ENCODE measurements around the gene PRRX2.
A peak's percentile ranks its signal among the peaks of the same experiment; 100 is the strongest.
"Not testable (repeated sequence)": the region's sequence is repeated elsewhere in the genome, so short reads cannot be mapped to it uniquely, and the experiment has no call there.

The PRRX2 gene

DNA sequence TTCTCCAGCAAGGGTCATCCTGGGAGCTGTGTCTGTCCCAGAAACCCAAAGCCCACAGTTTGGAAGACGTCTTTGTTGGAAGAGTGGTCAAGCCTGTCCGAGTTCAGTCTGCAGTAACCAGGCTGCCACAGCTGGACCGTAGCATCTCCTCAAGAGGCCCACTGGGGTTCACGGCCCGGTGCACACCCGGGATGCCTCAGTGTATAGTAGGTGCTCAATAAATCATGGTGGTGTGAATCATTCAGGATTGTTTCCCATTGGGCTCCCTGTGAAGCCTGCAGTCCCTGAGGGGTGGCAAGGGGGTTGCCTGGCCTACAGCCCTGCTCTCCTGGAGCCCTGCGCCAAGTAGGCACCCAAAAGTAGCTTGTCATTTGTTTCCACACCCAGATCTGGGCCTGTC lies 10.3 kb upstream of the PRRX2 start:
- H3K9me3 Mint-ChIP-seq: no peaks in the 10 kb centered on the region
- no peak overlapping the region for H3K27ac Mint-ChIP-seq
- DNase-seq: no peak
- no peak overlapping the region for H3K4me3 Mint-ChIP-seq
- no peaks in the 10 kb centered on the region for H3K27me3 Mint-ChIP-seq
- no peaks in the 10 kb centered on the region for H3K4me1 Mint-ChIP-seq (ENCODE audit: low read depth)
- H3K36me3 Mint-ChIP-seq (ENCODE audit: low read depth): no peaks in the 10 kb centered on the region

DNA sequence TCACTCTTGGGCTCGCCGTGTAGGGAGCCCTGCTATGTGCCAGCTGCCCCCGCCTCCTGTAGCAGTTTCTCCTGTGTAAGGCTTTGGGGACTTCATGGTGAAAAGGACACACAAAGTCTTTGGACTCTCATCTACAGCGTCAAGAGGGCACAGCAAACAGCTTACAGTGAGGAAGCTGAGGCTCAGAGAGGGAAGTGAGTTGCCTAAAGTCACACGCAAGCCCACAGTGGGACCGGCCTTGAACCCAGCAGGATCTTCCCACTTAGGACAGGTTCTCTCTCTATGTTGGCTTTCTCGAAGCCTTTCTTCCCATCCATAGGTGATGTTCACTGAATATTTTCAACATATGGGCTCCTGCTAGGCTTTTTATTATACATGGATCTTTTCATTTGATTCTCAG lies 9.8 kb upstream of the PRRX2 start:
- no peaks in the 10 kb centered on the region for H3K4me1 Mint-ChIP-seq (ENCODE audit: low read depth)
- DNase-seq: no peak
- H3K9me3 Mint-ChIP-seq: no peaks in the 10 kb centered on the region
- H3K4me3 Mint-ChIP-seq: no peak overlapping the region
- H3K27ac Mint-ChIP-seq: no peak overlapping the region
- H3K36me3 Mint-ChIP-seq (ENCODE audit: low read depth): no peaks in the 10 kb centered on the region
- H3K27me3 Mint-ChIP-seq: no peaks in the 10 kb centered on the region

DNA sequence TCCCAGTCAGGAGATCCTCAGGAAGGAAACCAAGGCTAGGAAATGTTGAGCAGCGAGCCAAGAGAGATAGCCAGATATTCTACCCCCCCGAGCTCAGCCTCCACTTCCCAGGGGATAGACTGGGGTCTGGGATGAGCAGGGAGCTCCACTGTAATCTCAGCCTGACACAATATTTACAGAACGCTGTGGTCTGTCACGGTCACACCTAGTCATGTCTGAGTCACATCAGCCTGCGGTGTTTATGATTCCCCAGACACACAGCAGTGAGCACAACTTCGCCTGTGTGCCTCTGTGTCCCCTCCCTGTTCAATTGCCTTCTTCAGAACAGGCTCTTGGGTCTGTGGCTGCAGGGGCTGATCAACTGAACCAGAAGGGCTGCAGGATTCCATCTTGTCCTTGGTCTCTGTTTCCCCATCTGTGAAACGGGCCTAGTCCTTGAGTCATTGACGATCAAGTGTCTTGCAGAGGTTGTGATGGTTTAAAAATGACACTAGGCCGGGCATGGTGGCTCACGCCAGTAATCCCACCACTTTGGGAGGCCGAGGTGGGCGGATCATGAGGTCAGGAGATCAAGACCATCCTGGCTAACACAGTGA lies 8.6 kb upstream of the PRRX2 start:
- no peaks in the 10 kb centered on the region for H3K4me1 Mint-ChIP-seq (ENCODE audit: low read depth)
- no peaks in the 10 kb centered on the region for H3K9me3 Mint-ChIP-seq
- no peak for DNase-seq
- H3K27ac Mint-ChIP-seq: no peak overlapping the region
- H3K4me3 Mint-ChIP-seq: no peak overlapping the region
- H3K27me3 Mint-ChIP-seq: no peaks in the 10 kb centered on the region
- no peaks in the 10 kb centered on the region for H3K36me3 Mint-ChIP-seq (ENCODE audit: low read depth)

DNA sequence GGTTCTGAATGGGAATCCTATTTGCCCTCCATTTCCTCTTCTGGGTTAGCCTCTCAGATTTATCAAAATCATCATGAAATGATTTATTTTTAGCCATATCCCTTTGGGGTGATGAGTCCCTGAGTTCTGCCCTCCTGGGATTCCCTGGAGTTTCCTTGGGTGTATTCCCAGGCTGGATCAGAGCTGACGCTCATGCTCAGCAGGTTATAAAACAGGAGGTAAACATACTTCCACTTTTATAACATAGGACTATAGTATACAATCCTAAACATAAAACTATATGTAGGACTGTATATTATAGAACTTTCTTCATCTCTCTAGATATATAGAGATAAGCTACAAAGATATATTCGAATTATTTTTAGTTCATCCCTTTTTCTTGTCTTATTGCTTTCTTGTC lies 4.4 kb upstream of the PRRX2 start:
- peaks cover 7% of the 10 kb centered on the region for H3K4me1 Mint-ChIP-seq (ENCODE audit: low read depth)

DNA sequence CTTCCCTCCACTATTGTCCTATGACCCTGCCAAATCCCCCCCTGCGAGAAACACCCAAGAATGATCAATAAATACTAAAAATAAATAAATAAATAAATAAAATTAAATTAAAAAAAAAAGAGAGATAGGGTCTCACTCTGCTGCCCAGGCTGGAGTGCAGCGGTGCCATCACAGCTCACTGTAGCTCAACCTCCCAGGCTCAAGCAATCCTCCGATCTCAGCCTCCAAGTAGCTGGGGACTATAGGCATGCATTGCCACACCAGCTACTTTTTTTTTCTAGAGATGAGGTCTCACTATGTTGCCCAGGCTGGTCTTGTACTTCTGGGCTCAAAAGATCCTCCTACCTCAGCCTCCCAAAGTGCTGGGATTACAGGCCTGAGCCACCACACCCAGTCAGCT lies 3.2 kb upstream of the PRRX2 start:
- H3K36me3 Mint-ChIP-seq (ENCODE audit: low read depth); DNase-seq; H3K9me3 Mint-ChIP-seq; H3K4me3 Mint-ChIP-seq; H3K4me1 Mint-ChIP-seq (ENCODE audit: low read depth); H3K27ac Mint-ChIP-seq: not testable (repeated sequence)
- H3K27me3 Mint-ChIP-seq: peaks cover 18% of the 10 kb centered on the region

More for the DNA sequence above, 4.4 kb upstream of the PRRX2 start:
- no peak overlapping the region for H3K4me3 Mint-ChIP-seq
- H3K36me3 Mint-ChIP-seq (ENCODE audit: low read depth): no peaks in the 10 kb centered on the region
- no peak overlapping the region for H3K27ac Mint-ChIP-seq
- H3K27me3 Mint-ChIP-seq: peaks cover 12% of the 10 kb centered on the region
- no peak for DNase-seq
- no peaks in the 10 kb centered on the region for H3K9me3 Mint-ChIP-seq

DNA sequence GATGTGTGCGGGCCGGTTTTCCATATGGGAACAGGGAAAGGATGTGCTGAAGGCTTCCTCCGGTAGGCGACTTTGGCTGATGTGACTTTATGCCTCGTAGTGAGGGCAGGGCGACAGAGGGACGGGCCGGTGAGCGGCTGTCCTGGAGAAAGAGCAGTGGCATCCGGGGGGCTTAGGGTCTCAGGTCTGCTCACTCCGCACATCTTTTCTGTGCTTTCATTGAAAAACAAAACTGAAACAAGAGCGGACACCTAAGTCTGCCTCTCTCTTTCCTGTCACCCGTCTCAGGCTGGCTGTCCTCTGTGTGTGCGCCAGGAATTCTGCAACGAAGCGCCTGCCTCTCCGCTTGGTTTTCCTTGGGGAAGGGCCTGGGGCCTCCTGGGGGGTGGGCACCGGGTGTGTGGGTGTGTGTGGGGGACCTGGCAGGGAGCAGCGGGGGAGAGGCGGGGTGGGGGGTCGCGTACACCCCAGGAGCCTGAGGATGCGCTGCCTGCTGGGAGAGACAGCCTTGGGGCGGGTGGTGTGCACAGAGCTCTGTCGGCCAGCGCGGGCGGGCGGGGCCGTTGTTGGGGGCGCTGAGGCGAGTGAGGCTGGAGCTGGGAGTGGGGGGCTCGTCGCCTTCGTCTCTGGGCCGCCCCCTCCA lies 580 bp upstream of the PRRX2 start:
- Mint-ChIP-seq H3K4me1 (ENCODE audit: low read depth) (peaks cover 7% of the 10 kb centered on the region), H3K27me3 (peaks cover 33% of the 10 kb centered on the region), H3K27ac (no peak overlapping the region), H3K9me3 (no peaks in the 10 kb centered on the region), H3K36me3 (ENCODE audit: low read depth) (no peaks in the 10 kb centered on the region), H3K4me3 (peak overlapping the region; percentile 43)
- peak; percentile 39 for DNase-seq

DNA sequence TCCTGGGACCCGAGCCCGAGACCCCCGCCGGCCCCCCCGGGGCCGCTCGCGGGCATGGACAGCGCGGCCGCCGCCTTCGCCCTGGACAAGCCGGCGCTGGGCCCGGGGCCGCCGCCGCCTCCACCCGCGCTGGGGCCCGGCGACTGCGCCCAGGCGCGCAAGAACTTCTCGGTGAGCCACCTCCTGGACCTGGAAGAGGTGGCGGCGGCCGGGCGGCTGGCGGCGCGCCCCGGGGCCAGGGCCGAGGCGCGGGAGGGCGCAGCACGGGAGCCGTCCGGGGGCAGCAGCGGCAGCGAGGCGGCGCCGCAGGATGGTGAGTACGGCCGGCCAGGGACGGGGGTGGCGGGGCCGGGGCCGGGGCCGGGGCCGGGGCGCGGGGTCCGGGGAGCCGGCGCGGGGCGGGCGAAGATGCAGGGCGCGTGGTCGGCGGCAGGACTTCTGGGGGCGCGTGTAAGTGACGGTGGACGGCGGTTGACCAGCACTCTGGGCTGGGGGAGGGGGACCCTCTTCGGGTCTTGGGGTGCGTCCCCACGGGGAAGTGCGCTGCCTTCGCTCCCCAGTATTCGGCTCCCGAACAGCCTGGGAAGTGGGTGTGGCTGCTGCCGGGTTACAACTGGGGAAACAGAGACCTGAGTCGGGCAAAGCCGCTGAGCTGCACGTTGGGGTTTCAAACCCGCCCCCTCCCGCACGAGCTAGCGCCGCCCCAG lies 520 bp downstream of the PRRX2 start:
- peak overlapping the region; percentile 55 for H3K4me3 Mint-ChIP-seq

DNA sequence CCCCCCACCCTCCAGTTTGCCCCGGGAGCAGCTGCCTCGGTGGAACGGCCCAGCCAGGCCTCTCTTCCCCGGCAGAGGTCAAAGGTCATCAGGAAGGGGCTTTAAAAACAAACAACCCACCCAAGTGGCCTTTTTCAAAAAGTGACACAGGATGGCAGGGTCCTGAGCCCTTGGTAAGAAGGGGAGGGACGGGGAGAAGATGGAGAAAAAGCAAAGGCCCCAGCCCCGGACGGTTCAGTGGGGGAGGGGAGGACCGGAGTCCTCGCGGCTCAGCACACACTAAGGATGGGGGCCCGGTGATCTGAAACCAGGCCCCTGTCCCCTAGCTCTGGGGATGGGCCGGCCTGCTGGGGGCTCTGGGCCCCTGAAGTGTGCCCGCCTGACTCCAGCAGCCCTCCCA lies 1.1 kb downstream of the PRRX2 start:
- Mint-ChIP-seq H3K27ac (no peak overlapping the region), H3K27me3 (peaks cover 35% of the 10 kb centered on the region), H3K4me1 (ENCODE audit: low read depth) (peaks cover 8% of the 10 kb centered on the region), H3K4me3 (no peak overlapping the region), H3K9me3 (no peaks in the 10 kb centered on the region), H3K36me3 (ENCODE audit: low read depth) (no peaks in the 10 kb centered on the region)
- no peak for DNase-seq

More for the DNA sequence above, 520 bp downstream of the PRRX2 start:
- Mint-ChIP-seq H3K27ac (no peak overlapping the region), H3K9me3 (no peaks in the 10 kb centered on the region), H3K4me1 (ENCODE audit: low read depth) (peaks cover 7% of the 10 kb centered on the region), H3K36me3 (ENCODE audit: low read depth) (no peaks in the 10 kb centered on the region), H3K27me3 (peaks cover 35% of the 10 kb centered on the region)
- DNase-seq: no peak

DNA sequence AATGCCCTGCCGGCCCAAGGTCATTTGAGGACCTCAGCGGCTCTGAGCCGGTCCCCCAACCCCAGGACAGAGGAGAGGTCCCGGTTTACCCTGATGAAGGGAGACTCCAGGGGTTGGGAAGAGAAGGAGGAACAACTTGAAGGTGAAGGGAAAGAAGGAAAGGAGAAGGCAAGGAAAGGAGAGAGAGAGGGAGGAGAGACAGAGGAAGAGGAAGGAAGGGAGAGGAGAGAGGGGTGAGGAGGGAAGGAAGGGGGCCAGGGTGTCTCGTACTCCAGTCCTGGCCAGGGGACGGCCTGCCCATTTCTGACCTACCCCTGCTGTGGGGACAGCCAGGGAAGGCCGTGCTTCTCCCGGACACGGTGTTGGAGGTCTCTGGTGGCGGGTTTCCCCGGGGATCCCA lies 1.9 kb downstream of the PRRX2 start:
- Mint-ChIP-seq H3K4me3 (no peak overlapping the region), H3K9me3 (no peaks in the 10 kb centered on the region)

DNA sequence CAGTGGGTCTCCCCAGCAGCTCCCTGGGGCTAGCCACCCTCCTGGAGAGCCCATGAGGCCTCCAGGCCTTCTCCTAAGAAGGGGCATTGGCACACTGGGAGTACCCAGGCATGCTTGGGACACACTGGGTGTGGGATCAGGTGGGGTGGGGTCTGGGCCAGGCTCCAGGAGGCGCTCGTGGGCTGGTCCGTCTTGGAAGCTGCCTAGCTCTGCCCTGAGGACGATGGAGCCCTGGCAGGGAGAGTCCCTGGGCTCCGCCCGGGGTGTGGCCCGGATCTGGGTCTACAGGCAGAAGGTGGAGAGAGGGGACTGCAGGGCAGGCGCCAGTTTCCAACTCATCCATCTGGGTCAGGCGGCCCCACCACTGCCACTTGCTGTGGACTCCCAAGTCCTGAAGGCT lies 2.4 kb downstream of the PRRX2 start:
- H3K4me1 Mint-ChIP-seq (ENCODE audit: low read depth): peaks cover 10% of the 10 kb centered on the region
- H3K36me3 Mint-ChIP-seq (ENCODE audit: low read depth): no peaks in the 10 kb centered on the region
- H3K27me3 Mint-ChIP-seq: peaks cover 33% of the 10 kb centered on the region
- no peak overlapping the region for H3K4me3 Mint-ChIP-seq
- no peak for DNase-seq
- no peaks in the 10 kb centered on the region for H3K9me3 Mint-ChIP-seq
- H3K27ac Mint-ChIP-seq: no peak overlapping the region

More for the DNA sequence above, 1.9 kb downstream of the PRRX2 start:
- Mint-ChIP-seq H3K4me1 (ENCODE audit: low read depth) (peaks cover 10% of the 10 kb centered on the region), H3K36me3 (ENCODE audit: low read depth) (no peaks in the 10 kb centered on the region), H3K27me3 (peaks cover 35% of the 10 kb centered on the region), H3K27ac (no peak overlapping the region)
- DNase-seq: no peak

DNA sequence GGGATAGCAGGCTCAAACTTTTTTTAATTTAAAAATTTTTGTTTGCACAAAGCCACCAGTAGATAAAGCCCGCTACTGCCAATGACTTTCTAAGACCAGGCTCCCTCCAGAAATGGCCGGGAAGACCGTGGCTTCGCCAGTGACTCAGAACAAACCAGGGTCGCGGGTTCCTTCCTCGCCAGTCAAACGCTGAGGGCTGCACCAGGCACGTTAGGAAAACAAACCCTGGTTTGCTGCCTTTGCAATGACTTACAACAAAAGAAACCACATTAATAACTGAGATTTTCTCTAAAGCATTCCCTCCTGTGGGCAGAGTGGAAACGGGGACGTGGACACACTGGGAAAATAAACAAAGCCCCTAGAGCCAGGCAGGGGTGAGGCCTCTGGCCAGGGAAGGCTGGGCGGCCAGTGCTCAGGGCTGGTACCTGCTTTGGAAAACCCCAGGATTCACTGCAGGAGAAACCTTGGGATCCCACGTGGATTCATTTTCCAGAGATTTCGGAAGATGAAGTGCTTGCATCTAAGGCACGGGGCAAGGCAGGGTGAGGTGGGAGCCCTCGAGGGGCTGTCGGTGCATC lies 3.8 kb downstream of the PRRX2 start:
- Mint-ChIP-seq H3K9me3 (no peaks in the 10 kb centered on the region), H3K36me3 (ENCODE audit: low read depth) (no peaks in the 10 kb centered on the region), H3K27ac (no peak overlapping the region), H3K27me3 (peaks cover 31% of the 10 kb centered on the region), H3K4me3 (no peak overlapping the region), H3K4me1 (ENCODE audit: low read depth) (peaks cover 10% of the 10 kb centered on the region)
- DNase-seq: no peak

DNA sequence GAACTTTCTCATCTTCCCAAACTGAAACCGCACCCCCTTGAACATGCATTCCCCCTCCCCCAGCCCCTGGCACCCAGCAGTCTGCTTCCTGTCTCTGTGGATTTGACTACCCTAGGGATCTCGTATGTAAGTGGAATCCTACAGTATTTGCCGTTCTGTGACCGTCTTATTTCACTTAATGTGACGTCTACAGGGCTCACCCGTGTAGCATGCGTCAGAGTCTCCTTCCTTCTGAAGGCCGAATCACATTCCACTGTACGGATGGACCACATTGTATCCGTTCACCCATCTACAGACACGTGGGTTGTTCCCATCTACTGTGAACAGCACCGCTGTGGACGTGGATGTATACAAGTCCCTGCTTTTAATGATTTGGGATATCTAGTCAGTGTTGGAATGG lies 4.5 kb downstream of the PRRX2 start:
- no peaks in the 10 kb centered on the region for H3K9me3 Mint-ChIP-seq
- H3K27ac Mint-ChIP-seq: no peak overlapping the region
- peaks cover 27% of the 10 kb centered on the region for H3K27me3 Mint-ChIP-seq
- H3K4me1 Mint-ChIP-seq (ENCODE audit: low read depth): peaks cover 6% of the 10 kb centered on the region
- H3K36me3 Mint-ChIP-seq (ENCODE audit: low read depth): no peaks in the 10 kb centered on the region
- H3K4me3 Mint-ChIP-seq: no peak overlapping the region
- DNase-seq: no peak

DNA sequence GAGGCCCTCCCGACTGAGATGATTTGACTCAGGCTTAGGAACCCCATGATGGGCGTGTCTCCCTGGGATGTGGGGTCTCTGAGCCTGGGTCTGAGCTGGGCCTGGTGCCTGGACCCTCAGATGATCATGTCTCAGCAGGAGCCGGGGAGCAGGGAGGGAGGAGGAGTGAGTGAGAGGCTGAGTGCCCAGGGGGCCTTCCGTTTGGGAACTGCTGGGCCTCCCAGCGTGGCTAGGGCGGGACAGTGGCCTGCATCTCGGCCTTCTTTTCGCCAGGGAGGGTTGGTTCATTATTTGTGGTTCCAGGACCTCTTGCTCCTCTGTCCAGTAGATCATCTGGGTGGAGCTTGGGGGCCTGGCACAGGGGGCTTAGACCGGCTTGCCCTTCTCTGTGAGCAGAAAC lies 5.6 kb downstream of the PRRX2 start:
- no peak for DNase-seq
- H3K4me3 Mint-ChIP-seq: no peak overlapping the region
- H3K4me1 Mint-ChIP-seq (ENCODE audit: low read depth): peaks cover 3% of the 10 kb centered on the region
- H3K9me3 Mint-ChIP-seq: no peaks in the 10 kb centered on the region
- H3K27ac Mint-ChIP-seq: no peak overlapping the region
- peaks cover 24% of the 10 kb centered on the region for H3K27me3 Mint-ChIP-seq
- H3K36me3 Mint-ChIP-seq (ENCODE audit: low read depth): no peaks in the 10 kb centered on the region

DNA sequence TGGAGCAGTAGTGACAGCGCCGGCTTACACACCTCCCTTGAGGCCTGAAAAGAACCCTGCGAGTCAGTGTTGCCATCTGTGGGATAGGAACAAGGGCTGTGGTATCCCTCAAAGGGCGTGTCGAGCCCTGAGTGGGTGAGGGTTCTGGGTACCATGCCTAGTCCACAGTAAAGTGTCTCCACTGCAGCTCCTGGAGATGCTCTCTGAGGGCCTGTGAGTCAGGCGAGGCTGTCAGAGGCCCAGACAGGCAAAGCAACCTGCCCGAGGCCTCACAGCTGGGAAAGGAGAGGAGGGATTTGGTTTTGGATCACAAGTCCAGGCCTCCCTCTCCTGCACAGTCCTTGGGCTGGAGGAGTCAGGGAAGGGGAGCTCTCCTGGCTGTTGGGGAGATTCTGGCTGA lies 6.1 kb downstream of the PRRX2 start:
- H3K27ac Mint-ChIP-seq: no peak overlapping the region
- no peaks in the 10 kb centered on the region for H3K9me3 Mint-ChIP-seq
- H3K27me3 Mint-ChIP-seq: peaks cover 26% of the 10 kb centered on the region
- no peak overlapping the region for H3K4me3 Mint-ChIP-seq
- DNase-seq: no peak
- H3K4me1 Mint-ChIP-seq (ENCODE audit: low read depth): peaks cover 3% of the 10 kb centered on the region
- H3K36me3 Mint-ChIP-seq (ENCODE audit: low read depth): no peaks in the 10 kb centered on the region

DNA sequence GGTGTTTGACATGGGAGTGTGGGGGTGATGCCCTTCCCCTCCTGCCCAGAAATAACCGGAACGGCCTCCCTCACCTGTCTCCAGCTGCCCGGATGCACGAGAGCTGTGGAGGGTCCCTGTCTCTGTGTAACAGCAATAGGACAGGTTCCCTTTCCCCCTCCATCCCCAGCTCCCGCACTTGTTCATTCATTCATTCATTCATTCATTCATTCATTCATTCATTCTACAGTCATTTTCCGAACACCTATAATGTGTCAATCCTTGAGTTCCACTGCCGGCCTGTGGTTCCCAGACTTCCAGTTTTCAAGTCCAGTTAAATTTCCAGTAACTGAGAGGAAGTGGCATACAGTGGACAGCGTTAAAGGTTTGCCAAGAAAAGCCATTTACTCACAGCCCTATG lies 7.3 kb downstream of the PRRX2 start:
- no peaks in the 10 kb centered on the region for H3K9me3 Mint-ChIP-seq
- H3K27me3 Mint-ChIP-seq: peaks cover 26% of the 10 kb centered on the region
- H3K4me3 Mint-ChIP-seq: no peak overlapping the region
- no peak for DNase-seq
- no peaks in the 10 kb centered on the region for H3K36me3 Mint-ChIP-seq (ENCODE audit: low read depth)
- H3K27ac Mint-ChIP-seq: no peak overlapping the region
- H3K4me1 Mint-ChIP-seq (ENCODE audit: low read depth): peaks cover 3% of the 10 kb centered on the region

All from activated T-cell treated with anti-CD3 and anti-CD28 coated beads, Interleukin-2, amount 50 U/mL, for 24 hours (primary cell).